Mucosa of descending colon (tissue), 3 donors: ENCODE data around the gene FGD4. TPM values are rescaled to one million over a fixed set of nuclear protein-coding genes. Genes with fewer than 3 reads are reported as not detected.

Source experiments
- ATAC-seq: fragments of 200-7000 bp; cut with Tn5 transposase; one replicate; pipeline ENCODE4 v1.9.1; 2020; ENCODE audit warnings: mild to moderate bottlenecking, moderate library complexity
- DNase-seq, 3 donors: peaks; one replicate each; pipeline ENCODE4 v3.0.0-alpha.2; 2020
- H3K36me3 ChIP-seq: fragments of 200-600 bp; one replicate; pipeline ENCODE4 v1.8.0; 2021; ENCODE audit warnings: low read depth, mild to moderate bottlenecking
- H3K4me1 ChIP-seq: fragments of 200-600 bp; one replicate; pipeline ENCODE4 v1.8.0; 2021; ENCODE audit warnings: low read depth, mild to moderate bottlenecking
- H3K4me3 ChIP-seq: fragments of 200-600 bp; one replicate; pipeline ENCODE4 v1.8.0; 2021; ENCODE audit warnings: mild to moderate bottlenecking
- H3K9me3 ChIP-seq: fragments of 200-600 bp; one replicate; pipeline ENCODE4 v1.8.0; 2021; ENCODE audit warnings: mild to moderate bottlenecking
- intact Hi-C, 2 donors: fragments of 100-400 bp; cut with DNase I in 1 of 2; cut with micrococcal nuclease in 1 of 2; formaldehyde crosslinking; loops; one replicate each; pipeline versions ENCODE4 v1.11.0 to v1.11.1; 2022; cut with DNase I, micrococcal nuclease
- total RNA-seq, 3 donors: library from RNA; stranded (reverse); fragmentation: NEBNext Ultra II Directional in 2 of 3; extraction: Animal tissue kit (Norgen Biotek cat#: 25700) in 2 of 3; gene quantifications; one replicate each; pipeline versions ENCODE4 v1.2.1 to v1.2.4, GENCODE V29; 2021 to 2023
- TF ChIP-seq, protein P1 (sequence below): fragments of 200-600 bp; IDR thresholded peaks from one replicate; pipeline ENCODE4 v1.8.0; 2022; ENCODE audit warnings: antibody characterized with exemption, mild to moderate bottlenecking
- donor health status: DM: no; HTN: no; CAD: no; lungs with moderate emphysema.
- donor health status: DM: no; HTN: no; CAD: no.
- donor health status: DM: no; HTN: yes; CAD: no.

The FGD4 gene
- total RNA-seq, 3 donors from 2014 or later = 31.5 to 66.7 (median 51.7) TPM

DNA sequence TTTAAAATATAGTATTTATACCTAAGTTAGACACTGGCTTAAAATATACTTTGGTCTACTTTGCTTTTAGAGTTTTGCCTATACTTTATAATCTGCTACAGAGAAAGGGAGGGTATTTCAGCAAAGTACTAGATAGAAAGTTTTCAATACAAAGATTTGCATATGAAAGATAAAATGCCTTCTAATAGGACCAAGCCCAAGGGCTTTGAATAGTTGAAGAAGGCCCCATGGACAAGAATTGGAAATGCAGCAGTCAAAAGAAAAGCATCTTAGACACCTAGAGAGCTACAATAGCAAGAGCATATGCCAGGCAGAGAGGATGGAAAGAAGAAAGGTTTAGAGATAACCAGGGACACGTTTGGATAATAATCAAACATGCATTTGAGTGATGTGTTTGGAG lies 196.7 kb downstream of the FGD4 start:
- DNase-seq = no peak
- Histone ChIP-seq H3K4me3 (no peak overlapping the region), H3K9me3 (no peaks in the 10 kb centered on the region), H3K4me1 (no peaks in the 10 kb centered on the region), H3K36me3 (no peaks in the 10 kb centered on the region)
- TF ChIP-seq, protein P1, sequence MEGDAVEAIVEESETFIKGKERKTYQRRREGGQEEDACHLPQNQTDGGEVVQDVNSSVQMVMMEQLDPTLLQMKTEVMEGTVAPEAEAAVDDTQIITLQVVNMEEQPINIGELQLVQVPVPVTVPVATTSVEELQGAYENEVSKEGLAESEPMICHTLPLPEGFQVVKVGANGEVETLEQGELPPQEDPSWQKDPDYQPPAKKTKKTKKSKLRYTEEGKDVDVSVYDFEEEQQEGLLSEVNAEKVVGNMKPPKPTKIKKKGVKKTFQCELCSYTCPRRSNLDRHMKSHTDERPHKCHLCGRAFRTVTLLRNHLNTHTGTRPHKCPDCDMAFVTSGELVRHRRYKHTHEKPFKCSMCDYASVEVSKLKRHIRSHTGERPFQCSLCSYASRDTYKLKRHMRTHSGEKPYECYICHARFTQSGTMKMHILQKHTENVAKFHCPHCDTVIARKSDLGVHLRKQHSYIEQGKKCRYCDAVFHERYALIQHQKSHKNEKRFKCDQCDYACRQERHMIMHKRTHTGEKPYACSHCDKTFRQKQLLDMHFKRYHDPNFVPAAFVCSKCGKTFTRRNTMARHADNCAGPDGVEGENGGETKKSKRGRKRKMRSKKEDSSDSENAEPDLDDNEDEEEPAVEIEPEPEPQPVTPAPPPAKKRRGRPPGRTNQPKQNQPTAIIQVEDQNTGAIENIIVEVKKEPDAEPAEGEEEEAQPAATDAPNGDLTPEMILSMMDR = no peak
- no peak for ATAC-seq
- intact Hi-C loops = no loop called here

DNA sequence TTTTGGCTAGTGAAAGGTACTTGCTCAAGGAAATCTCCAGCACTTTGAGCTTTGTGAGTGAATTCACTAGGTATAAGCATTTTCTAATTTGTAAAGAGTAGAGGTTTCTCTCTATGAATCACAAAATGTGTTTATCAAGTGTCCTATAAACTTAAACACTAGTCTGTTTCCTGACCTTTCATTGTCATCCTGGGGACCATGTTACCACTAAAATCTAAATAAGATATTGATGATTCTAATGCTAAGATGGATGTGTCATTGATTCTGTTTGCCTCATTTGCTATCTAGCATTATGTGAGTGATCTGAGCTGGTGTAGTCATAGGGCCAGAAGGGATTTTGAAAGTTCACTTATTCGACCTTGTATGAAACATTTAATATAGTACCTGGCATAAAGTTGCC lies 199.3 kb downstream of the FGD4 start:
- DNase-seq (no peak), ATAC-seq (no peak)
- Histone ChIP-seq H3K4me1 (no peaks in the 10 kb centered on the region), H3K4me3 (no peak overlapping the region), H3K36me3 (no peaks in the 10 kb centered on the region), H3K9me3 (no peaks in the 10 kb centered on the region)
- TF ChIP-seq, protein P1 = no peak
- intact Hi-C loops = no loop called here

DNA sequence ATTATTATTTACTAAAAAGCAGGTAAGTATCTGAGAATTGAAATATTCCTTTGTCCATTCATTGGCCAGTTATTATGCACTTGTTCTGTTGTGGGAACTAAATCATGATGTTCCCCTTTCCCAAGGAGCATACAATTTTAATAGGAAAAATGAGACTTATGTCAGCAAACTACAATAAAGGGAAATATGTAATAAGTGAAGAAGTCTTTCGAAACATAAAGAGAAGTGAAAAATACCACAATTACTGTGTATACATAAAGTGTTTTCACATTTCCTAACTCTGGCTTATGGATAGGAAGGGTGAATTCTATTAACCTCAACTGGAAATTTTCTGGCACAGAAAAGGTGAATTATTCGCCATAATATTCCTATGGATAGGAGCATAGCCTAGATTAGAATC lies 201.3 kb downstream of the FGD4 start:
- H3K4me1 ChIP-seq = no peaks in the 10 kb centered on the region
- H3K4me3 ChIP-seq = no peak overlapping the region
- ATAC-seq (no peak), DNase-seq (no peak)
- no peaks in the 10 kb centered on the region for H3K36me3 ChIP-seq
- TF ChIP-seq, protein P1 = no peak
- intact Hi-C loops = no loop called here
- H3K9me3 ChIP-seq = no peaks in the 10 kb centered on the region

DNA sequence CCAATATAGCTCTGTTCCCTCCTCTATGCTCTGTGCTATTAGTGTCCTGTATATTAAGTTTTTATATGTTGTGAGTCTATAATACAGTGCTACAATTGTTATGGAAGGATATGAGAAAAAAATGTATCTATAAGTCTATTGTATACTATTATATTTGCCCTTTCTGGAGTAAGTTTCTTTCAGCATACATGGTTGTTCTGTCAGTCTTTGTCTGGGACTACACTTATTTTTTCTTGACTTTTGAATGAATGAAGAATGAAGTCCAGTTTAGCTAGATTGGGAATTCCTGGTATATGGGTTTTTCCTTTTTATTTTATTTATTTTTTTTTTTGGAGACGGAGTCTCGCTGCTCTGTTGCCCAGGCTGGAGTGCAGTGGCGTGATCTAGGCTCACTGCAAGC lies 203.7 kb downstream of the FGD4 start:
- intact Hi-C loops = no loop called here
- ATAC-seq (no peak), DNase-seq (no peak)
- Histone ChIP-seq H3K4me3 (no peak overlapping the region), H3K36me3 (peaks cover 5% of the 10 kb centered on the region), H3K4me1 (no peaks in the 10 kb centered on the region), H3K9me3 (no peaks in the 10 kb centered on the region)
- TF ChIP-seq, protein P1 = no peak

DNA sequence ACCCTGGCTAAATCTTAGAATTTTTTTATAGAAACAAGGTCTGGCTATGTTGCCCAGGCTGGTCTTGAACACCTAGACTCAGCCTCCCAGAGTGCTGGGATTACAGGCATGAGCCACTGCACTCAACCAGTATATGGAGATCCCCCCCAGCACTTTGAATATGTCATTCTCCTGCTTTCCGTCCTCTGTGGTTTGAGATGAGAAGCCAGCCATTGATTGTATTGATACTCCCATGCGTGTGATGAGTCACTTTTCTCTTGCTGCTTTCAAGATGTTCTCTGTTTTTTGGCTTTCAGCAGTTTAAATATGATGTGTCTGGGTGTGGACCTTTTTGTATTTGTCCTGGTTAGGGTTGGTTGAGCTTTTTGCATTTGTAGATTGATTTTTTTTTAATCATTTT lies 204.5 kb downstream of the FGD4 start:
- TF ChIP-seq, protein P1 = no peak
- Histone ChIP-seq H3K9me3 (no peaks in the 10 kb centered on the region), H3K36me3 (peaks cover 6% of the 10 kb centered on the region), H3K4me1 (no peaks in the 10 kb centered on the region), H3K4me3 (no peak overlapping the region)
- intact Hi-C loops = no loop called here
- ATAC-seq = no peak
- DNase-seq = no peak

DNA sequence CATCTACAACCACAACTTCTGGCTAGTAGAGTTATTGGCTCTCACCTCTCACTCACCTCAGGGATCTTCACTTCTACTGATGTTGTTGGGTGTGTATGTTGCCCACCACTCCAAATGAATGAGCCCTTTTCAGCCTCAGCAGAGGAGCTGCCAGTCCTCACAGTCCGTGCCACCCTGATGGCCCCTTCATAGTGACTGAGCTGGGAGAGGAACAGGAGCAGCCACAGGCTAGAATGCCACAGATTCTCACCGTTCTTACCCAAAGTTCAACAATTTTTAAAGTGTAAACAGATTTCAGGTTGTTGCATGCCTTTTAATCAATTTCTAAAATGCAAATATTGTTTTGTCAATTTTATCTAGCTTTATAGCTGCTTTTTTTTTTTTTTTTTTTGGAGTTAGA lies 205.2 kb downstream of the FGD4 start:
- ATAC-seq (no peak), DNase-seq (no peak)
- no peaks in the 10 kb centered on the region for H3K4me1 ChIP-seq
- no peaks in the 10 kb centered on the region for H3K9me3 ChIP-seq
- H3K4me3 ChIP-seq = no peak overlapping the region
- H3K36me3 ChIP-seq = peaks cover 6% of the 10 kb centered on the region
- TF ChIP-seq, protein P1 = no peak
- intact Hi-C loops = no loop called here
